Activated B cell treated with CpG ODN at 0.5 μM for 24 hours (primary cell): ENCODE data around the gene FAM163A. TPM values are rescaled to one million over a fixed set of nuclear protein-coding genes. Genes with fewer than 3 reads are reported as not detected.

Experiments
- ATAC-seq: fragments of 200-7000 bp; cut with Tn5 transposase; one replicate; pipeline ENCODE4 v1.10.0; 2021; ENCODE audit warnings: low read depth, mild to moderate bottlenecking, moderate library complexity
- CTCF ChIA-PET: fragments of 350-600 bp; sonication (Branson Sonifier 250); formaldehyde crosslinking; loops from one replicate; lab custom pipeline; 2021; ENCODE audit warnings: antibody characterized with exemption; lab: Charles Lee
- POLR2A ChIA-PET: fragments of 350-600 bp; sonication (Branson Sonifier 250); formaldehyde crosslinking; loops from one replicate; lab custom pipeline; 2021; ENCODE audit warnings: antibody characterized with exemption; lab: Charles Lee
- DNase-seq: peaks from one replicate; pipeline ENCODE4 v3.0.0; 2022
- H3K27ac Mint-ChIP-seq: one replicate; pipeline ENCODE4 v1.8.0; 2020; ENCODE audit warnings: mixed read lengths
- H3K27me3 Mint-ChIP-seq: one replicate; pipeline ENCODE4 v1.8.0; 2021; ENCODE audit warnings: mixed read lengths
- H3K36me3 Mint-ChIP-seq: one replicate; pipeline ENCODE4 v1.8.0; 2021; ENCODE audit warnings: low read depth, mixed read lengths
- H3K4me1 Mint-ChIP-seq: one replicate; pipeline ENCODE4 v1.8.0; 2021; ENCODE audit warnings: mixed read lengths
- H3K4me3 Mint-ChIP-seq: one replicate; pipeline ENCODE4 v1.8.0; 2020; ENCODE audit warnings: mild to moderate bottlenecking, mixed read lengths
- H3K9me3 Mint-ChIP-seq: one replicate; pipeline ENCODE4 v1.8.0; 2020; ENCODE audit warnings: mixed read lengths
- CTCF ChIP-seq: fragments of 200-600 bp; IDR thresholded peaks from one replicate; pipeline ENCODE4 v1.8.0; 2022; ENCODE audit warnings: antibody characterized with exemption, mild to moderate bottlenecking
- intact Hi-C: fragments of 100-400 bp; cut with micrococcal nuclease; formaldehyde crosslinking; loops from one replicate; pipeline ENCODE4 v1.15.1; 2024
- total RNA-seq: library from RNA; stranded (reverse); gene quantifications from 2 replicates; pipeline ENCODE4 v1.2.3, GENCODE V29; 2022

Gene FAM163A
- total RNA-seq, 1 donor from 2014 or later = not detected

- H3K9me3 Mint-ChIP-seq = no peaks in the 10 kb centered on the region
- ChIA-PET CTCF (interaction anchor here (3.7 kb wide), 1 partner anchor 10 kb away, joined by 21 read pairs; no protein-coding TSS in a partner anchor), POLR2A (no interaction called here)
- H3K36me3 Mint-ChIP-seq = no peaks in the 10 kb centered on the region
- H3K27ac Mint-ChIP-seq = no peak overlapping the region
- intact Hi-C loops = no loop called here
- peaks cover 4% of the 10 kb centered on the region for H3K4me1 Mint-ChIP-seq
- no peak for ATAC-seq
- no peak for DNase-seq
- H3K4me3 Mint-ChIP-seq = no peak overlapping the region
- H3K27me3 Mint-ChIP-seq = peaks cover 8% of the 10 kb centered on the region
- TF ChIP-seq CTCF = no peak
These were observed 77.3 kb downstream of the FAM163A start for GRCh38 chr1:179820226-179820970.

- intact Hi-C loops = no loop called here
- Mint-ChIP-seq H3K4me3 (no peak overlapping the region), H3K4me1 (no peaks in the 10 kb centered on the region), H3K27me3 (peaks cover 8% of the 10 kb centered on the region), H3K9me3 (no peaks in the 10 kb centered on the region), H3K36me3 (no peaks in the 10 kb centered on the region), H3K27ac (no peak overlapping the region)
- ATAC-seq = no peak
- no peak for DNase-seq
- POLR2A ChIA-PET = no interaction called here
- TF ChIP-seq CTCF = no peak
- CTCF ChIA-PET = interaction anchor here (2.4 kb wide), 1 partner anchor 11 kb away, joined by 19 read pairs; no protein-coding TSS in a partner anchor
These were observed 78.4 kb downstream of the FAM163A start for GRCh38 chr1:179821524-179821923.

GRCh38 chr1:179822065-179822464, 79.0 kb downstream of the FAM163A start:
- intact Hi-C loops = no loop called here
- Mint-ChIP-seq H3K27ac (no peak overlapping the region), H3K4me1 (no peaks in the 10 kb centered on the region), H3K36me3 (no peaks in the 10 kb centered on the region), H3K9me3 (no peaks in the 10 kb centered on the region), H3K27me3 (peaks cover 9% of the 10 kb centered on the region), H3K4me3 (no peak overlapping the region)
- POLR2A ChIA-PET = no interaction called here
- ATAC-seq (no peak), DNase-seq (no peak)
- TF ChIP-seq CTCF = no peak
- CTCF ChIA-PET = interaction anchor here (1.4 to 2.4 kb wide), 2 partner anchors 12 to 115 kb away, joined by 3 to 19 read pairs; no protein-coding TSS in a partner anchor

- TF ChIP-seq CTCF = no peak
- ChIA-PET CTCF (interaction anchor here (0.7 to 2.4 kb wide), 2 partner anchors 13 to 33 kb away, joined by 3 to 19 read pairs; no protein-coding TSS in a partner anchor), POLR2A (no interaction called here)
- Mint-ChIP-seq H3K4me3 (no peak overlapping the region), H3K27me3 (peaks cover 9% of the 10 kb centered on the region), H3K36me3 (no peaks in the 10 kb centered on the region), H3K27ac (no peak overlapping the region), H3K9me3 (no peaks in the 10 kb centered on the region), H3K4me1 (no peaks in the 10 kb centered on the region)
- no peak for ATAC-seq
- intact Hi-C loops = no loop called here
- DNase-seq = no peak
These were observed 80.6 kb downstream of the FAM163A start for GRCh38 chr1:179823693-179824092.

DNA sequence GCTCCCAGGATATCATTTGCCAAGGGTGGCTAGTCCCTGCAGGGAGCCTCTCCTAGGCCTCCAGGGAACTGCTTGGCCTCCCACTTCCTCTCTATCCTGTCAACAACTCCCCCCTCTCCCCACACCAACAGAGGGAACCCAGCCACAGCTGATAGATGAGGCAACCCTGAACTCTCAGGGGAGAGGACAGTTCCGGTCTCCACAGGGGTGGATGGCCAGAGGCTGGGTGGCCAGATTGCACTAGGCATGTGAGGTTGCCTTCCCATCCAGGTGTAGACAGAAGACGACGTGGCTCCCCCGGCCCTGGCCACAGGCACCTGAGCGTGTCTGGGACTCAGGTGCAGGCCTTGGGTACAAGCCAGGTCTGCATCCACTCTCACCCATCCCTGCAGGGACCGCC, 81.2 kb downstream of the FAM163A start:
- intact Hi-C loops = no loop called here
- ChIA-PET CTCF (interaction anchor here (0.7 kb wide), 1 partner anchor 33 kb away, joined by 3 read pairs; no protein-coding TSS in a partner anchor), POLR2A (no interaction called here)
- TF ChIP-seq CTCF = no peak
- Mint-ChIP-seq H3K4me1 (no peaks in the 10 kb centered on the region), H3K36me3 (no peaks in the 10 kb centered on the region), H3K4me3 (no peak overlapping the region), H3K27me3 (peaks cover 9% of the 10 kb centered on the region), H3K9me3 (no peaks in the 10 kb centered on the region), H3K27ac (no peak overlapping the region)
- ATAC-seq (no peak), DNase-seq (no peak)
